ENCODE results near the gene PHETA1.
"Not testable (repeated sequence)": the region's sequence is repeated elsewhere in the genome, so short reads cannot be mapped to it uniquely, and the experiment has no call there.

Gene PHETA1

GRCh38 chr12:111347891-111348644 is 20.8 kb downstream of the PHETA1 start:
- DNase-seq = no peak

GRCh38 chr12:111344254-111344875 is 24.5 kb downstream of the PHETA1 start:
- DNase-seq = no peak

DNA sequence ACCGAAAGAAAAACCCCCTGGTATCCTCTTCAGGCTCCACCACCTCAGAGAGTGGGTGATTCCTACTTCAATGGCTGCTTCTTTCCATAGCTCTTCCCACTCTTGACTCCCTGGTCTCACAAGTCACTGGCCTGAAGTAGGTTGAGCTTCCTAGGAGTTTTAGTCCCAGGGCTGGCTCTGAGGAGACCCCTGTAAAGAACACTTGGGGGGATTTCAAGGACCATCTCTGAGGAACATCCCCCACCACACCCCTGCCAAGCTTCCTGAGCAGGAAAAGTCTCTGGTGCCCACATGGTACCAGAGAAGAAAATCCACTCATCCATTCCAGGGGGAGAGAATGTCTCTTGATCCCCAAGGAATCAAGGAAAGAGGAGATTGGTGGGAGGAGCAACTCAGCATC is 25.7 kb downstream of the PHETA1 start:
- no peak for DNase-seq

GRCh38 chr12:111342376-111342775 is 26.5 kb downstream of the PHETA1 start:
- no peak for DNase-seq

DNA sequence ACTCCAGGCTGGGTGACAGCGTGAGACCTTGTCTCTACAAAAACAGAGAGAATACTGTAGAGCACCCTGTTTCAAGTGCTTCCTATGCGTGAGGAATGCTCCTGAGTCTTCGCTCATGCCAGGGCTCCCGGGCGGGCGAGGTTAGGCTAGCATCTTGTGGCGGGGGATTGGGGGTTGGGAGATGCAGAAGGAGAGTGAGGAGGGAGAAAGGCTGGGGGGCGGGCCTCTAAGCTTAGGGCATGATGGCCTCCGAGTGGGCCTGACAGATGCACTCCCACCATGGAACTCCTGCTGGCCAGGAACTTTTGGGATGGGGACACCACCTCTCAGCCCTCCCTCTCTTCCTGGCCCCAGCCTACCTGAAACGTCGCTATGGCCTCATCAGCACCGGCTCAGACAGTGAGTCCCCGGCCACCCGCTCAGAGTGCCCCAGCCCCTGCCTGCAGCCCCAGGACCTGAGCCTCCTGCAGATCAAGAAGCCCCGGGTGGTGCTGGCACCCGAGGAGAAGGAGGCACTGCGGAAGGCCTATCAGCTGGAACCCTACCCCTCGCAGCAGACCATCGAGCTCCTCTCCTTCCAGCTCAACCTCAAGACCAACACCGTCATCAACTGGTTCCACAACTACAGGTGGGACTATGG is 27.3 kb downstream of the PHETA1 start:
- no peak for DNase-seq

DNA sequence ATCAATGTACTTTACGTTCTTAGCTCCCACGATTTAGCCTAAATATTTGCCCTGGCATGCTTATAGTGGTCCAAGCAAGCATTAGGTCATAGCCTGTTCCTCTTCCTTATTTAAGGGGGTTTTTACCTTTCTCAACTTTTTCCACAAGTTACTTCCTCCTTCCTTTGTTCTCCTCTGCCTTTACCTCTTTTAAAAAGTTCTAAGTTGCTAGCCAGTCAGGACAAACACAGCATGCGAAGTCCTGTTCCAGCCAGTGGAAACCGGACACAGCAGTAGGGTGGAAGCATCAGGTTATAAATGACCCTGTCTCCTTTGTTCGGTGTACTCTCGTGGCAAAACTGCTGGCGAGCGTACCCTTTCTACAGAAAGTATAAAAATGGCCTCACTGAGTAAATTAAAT is 28.2 kb downstream of the PHETA1 start:
- DNase-seq = not testable (repeated sequence)

GRCh38 chr12:111340231-111340630 is 28.7 kb downstream of the PHETA1 start:
- no peak for DNase-seq

DNA sequence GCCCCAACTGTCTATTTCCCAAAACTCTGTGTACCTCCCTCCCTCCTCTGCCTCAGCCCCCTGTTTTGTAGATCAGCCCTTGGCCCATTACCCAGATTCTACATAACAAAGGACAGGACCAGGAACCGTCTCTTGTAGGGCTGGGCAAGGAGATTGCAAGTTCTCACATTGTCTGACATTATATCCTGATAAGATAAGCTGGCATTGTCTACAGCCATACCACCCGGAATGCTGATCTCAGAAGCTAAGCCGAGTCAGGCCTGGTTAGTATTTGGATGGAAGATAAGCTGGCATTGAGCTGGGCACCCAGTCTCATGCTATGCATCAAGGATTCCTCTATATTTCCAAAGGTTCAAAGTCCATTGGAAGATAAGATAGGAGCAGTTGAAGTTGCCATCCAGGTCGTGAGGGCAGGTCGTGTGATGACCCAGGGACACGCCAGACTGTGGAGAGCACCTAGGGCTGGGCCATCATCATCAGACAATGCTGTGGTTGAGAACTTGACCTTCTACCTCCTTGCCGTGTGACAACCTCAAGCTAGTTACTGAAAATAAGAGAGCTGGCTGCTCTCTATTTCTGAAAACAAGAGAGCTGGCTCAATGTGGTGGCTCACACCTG is 29.5 kb downstream of the PHETA1 start:
- no peak for DNase-seq

- no peak for DNase-seq
Observed at GRCh38 chr12:111338096-111338495, 30.8 kb downstream of the PHETA1 start.

- no peak for DNase-seq
Observed at GRCh38 chr12:111337371-111337770, 31.5 kb downstream of the PHETA1 start.

GRCh38 chr12:111336411-111336810 is 32.5 kb downstream of the PHETA1 start:
- DNase-seq = not testable (repeated sequence)

DNA sequence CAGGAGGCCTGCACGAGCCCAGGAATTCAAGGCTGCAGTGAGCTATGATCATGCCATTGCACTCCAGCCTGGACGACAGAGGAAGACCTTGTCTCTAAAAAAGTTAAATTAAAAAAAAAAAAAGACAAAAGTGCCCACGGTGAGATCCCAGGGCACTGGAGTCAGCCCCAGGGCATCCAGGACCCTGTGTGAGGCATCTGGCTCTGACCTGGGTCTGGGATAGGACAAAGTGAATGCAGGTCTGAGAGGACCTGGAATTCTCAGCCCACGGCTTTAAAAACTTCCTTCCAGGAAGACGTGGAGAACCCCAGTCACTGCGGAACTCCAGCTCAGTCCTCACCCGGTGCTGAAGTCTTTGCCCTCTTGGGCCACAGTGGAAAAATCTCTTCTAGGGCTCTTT is 33.1 kb downstream of the PHETA1 start:
- no peak for DNase-seq

- DNase-seq = not testable (repeated sequence)
Observed at GRCh38 chr12:111335301-111335700, 33.6 kb downstream of the PHETA1 start.

DNA sequence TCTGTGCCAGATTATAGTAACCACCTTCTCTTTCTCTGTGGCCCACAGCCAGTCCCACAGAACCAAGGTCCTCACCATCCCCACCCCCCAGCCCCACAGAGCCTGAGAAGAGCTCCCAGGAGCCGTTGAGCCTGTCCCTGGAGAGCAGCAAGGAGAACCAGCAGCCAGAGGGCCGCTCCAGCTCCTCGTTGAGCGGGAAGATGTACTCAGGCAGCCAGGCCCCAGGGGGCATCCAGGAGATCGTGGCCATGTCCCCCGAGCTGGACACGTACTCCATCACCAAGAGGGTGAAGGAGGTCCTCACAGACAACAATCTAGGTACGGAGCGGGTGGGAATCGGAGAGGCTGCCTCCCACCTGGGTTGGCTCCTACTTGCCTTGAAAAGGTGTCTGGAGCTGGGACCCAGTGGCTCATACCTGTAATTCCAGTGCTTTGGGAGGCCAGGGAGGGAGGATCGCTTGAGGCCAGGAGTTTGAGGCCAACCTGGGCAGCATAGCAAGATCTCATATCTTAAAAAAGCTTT is 34.4 kb downstream of the PHETA1 start:
- no peak for DNase-seq

DNA sequence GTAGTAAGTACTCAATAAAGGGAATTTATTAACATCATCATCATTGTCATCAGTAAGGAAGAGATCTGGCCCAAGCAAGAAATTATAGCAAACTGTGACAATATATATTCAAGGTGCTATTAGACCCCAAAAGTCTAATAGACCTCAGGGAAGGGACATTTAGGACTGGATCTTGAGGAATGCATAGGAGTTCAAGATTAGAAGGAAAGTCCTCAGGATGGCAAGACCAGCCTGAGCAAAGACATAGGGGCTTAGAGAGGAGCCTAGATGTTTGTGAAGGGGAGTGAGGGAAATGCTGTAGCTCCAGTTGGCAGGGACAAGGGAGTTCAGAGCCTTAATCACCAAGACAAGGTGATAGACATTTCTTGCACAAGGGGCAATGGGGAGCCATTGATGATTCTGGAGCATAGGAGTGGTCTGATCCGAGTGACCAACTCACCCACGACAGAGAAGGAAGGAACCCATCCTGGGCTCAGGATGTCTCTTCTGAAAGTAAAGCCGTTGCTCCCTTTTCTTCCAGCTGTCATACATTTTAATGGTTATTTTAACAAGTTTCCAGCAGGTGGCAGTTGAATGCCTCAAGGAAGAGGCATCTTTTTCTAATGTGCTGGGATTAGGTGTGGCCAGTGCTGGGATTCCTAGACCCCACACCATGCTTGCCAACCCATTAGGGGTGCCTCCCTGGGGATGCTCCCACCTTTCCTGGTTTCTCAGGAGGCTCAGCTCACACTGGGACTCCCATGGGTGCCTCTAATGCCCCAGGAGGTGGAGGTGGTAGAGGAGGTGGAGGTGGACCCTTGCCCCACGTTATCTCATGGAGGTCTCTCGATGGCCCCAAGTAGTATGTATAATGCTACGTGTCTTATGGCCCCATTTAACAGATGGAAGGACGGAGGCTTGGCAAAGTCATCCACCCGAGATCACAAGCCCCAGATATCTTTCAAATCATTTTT is 37.8 kb downstream of the PHETA1 start:
- DNase-seq = peak; percentile 52

DNA sequence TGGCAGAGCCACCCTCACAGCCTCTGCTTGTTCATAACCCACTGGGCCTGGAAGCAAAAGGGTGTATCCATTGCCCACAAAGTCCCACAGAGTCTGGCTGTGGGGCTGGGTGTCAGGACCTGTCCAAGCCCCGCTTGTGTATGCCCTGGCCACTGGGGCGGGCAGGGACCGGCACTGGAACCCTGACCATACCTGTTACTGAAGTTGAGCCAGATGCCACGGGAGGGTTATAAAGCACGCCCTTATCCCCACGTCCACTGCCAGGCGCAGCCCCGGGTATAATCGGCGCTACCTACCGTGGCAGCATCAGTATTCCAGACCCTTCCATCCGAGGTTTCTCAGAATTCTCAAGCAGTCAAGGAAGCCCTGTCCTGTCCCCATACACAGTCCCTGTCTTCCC is 40.8 kb downstream of the PHETA1 start:
- no peak for DNase-seq

- no peak for DNase-seq
Observed at GRCh38 chr12:111327474-111327873, 41.4 kb downstream of the PHETA1 start.

GRCh38 chr12:111322336-111323250 is 46.3 kb downstream of the PHETA1 start:
- peak; percentile 69 for DNase-seq

GRCh38 chr12:111321317-111321716 is 47.6 kb downstream of the PHETA1 start:
- DNase-seq = no peak

GRCh38 chr12:111320258-111321050 is 48.4 kb downstream of the PHETA1 start:
- DNase-seq = no peak
